Nephron progenitor cell (in vitro differentiated cells): ENCODE data around the gene PDE8A.

Source experiments
- DNase-seq: peaks from one replicate; pipeline ENCODE4 v3.0.0; 2021
- H3K27ac Mint-ChIP-seq: 2 replicates; pipeline ENCODE4 v1.8.0; 2021; ENCODE audit warnings: mild to moderate bottlenecking, moderate library complexity, mixed read lengths
- H3K27me3 Mint-ChIP-seq: 2 replicates; pipeline ENCODE4 v1.8.0; 2021; ENCODE audit warnings: mild to moderate bottlenecking, low read depth, mixed read lengths; ENCODE audit not compliant: poor library complexity
- H3K36me3 Mint-ChIP-seq: 2 replicates; pipeline ENCODE4 v1.8.0; 2021; ENCODE audit warnings: low read depth, mixed read lengths
- H3K4me1 Mint-ChIP-seq: 2 replicates; pipeline ENCODE4 v1.8.0; 2021; ENCODE audit warnings: mixed read lengths
- H3K4me3 Mint-ChIP-seq: 2 replicates; pipeline ENCODE4 v1.8.0; 2021; ENCODE audit warnings: mild to moderate bottlenecking, moderate library complexity, mixed read lengths
- H3K9me3 Mint-ChIP-seq: 2 replicates; pipeline ENCODE4 v1.8.0; 2021; ENCODE audit warnings: mild to moderate bottlenecking, moderate library complexity, mixed read lengths
- CTCF ChIP-seq: fragments of 200-600 bp; sonication (generic); IDR thresholded peaks from 2 replicates; pipeline ENCODE4 v1.5.0; 2021; ENCODE audit warnings: antibody characterized with exemption

PDE8A gene

GRCh38 chr15:85120351-85121113 is 138.9 kb downstream of the PDE8A start:
- TF ChIP-seq CTCF = no peak
- no peaks in the 10 kb centered on the region for H3K9me3 Mint-ChIP-seq
- DNase-seq = no peak
- no peak overlapping the region for H3K27ac Mint-ChIP-seq
- H3K36me3 Mint-ChIP-seq = peaks cover 14% of the 10 kb centered on the region
- no peaks in the 10 kb centered on the region for H3K4me1 Mint-ChIP-seq
- H3K4me3 Mint-ChIP-seq = no peak overlapping the region
- peaks cover 7% of the 10 kb centered on the region for H3K27me3 Mint-ChIP-seq

DNA sequence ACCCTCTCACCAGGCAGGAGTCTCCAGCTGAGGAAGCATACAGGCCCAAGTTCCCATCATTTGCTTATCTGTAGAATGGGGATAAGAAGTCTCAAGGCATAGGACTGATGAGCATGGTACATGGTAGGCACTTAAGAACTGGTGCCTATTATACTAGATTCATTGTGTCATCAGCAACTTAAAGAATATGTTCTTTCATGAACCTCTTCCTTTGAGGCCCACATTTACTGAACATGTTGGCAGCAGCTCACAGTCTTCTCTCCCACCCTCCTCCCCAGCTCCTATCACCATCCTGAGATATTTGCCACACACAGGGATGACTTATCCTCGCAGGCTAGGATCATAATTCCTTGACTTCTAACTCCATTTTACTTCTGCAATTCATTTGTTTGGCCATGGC is 142.5 kb downstream of the PDE8A start:
- TF ChIP-seq CTCF = no peak
- Mint-ChIP-seq H3K4me3 (no peak overlapping the region), H3K36me3 (peaks cover 24% of the 10 kb centered on the region), H3K4me1 (no peaks in the 10 kb centered on the region), H3K9me3 (no peaks in the 10 kb centered on the region), H3K27ac (no peak overlapping the region), H3K27me3 (no peaks in the 10 kb centered on the region)
- DNase-seq = no peak

DNA sequence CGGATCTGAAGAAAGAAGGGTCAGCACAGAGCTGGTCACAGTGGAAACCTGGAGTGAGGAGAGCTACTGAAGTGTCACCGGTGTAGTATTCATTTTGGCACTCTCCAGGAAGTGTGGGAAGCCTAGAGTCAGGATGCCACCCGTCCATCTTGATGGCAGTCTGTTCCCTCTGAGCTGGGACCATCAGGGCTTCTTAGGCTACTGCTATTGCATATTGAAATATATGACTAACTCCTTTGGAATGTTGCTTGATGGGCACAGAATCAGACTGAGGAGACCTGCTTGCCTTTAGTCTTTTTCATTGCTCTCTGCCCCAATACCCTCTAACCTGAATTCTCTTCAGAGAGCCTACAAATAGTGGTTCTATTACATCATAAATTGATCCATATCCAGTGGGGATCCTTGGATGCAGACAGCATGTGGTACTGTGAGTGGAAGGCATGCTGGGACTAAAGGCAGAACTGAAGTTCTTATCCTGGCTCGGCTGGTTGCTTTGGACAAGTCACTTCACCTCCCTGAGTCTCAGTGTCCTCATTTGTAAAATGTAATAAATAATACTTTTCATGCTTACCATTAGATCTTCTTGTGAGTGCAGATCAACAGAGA is 143.5 kb downstream of the PDE8A start:
- Mint-ChIP-seq H3K4me1 (no peaks in the 10 kb centered on the region), H3K36me3 (peaks cover 33% of the 10 kb centered on the region), H3K27ac (no peak overlapping the region), H3K9me3 (peaks cover 4% of the 10 kb centered on the region), H3K4me3 (no peak overlapping the region), H3K27me3 (no peaks in the 10 kb centered on the region)
- no peak for TF ChIP-seq CTCF
- DNase-seq = no peak

DNA sequence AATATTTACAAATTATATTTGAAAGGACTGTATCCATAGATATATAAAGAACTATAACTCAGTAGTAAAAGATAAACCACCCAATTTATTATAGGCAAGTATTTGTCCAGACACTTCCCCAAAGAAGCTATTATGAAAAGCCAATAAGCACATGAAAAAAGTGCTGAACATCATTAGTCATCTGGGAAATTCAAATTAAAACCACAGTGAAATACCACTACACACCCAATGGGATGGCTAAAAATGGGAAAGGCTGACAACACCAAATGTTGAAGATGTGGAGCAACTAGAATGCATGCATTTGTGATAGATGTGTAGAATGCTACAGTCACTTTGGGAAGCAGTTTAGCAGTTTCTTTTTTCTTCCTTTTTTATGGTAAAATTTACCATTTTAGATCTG is 147.0 kb downstream of the PDE8A start:
- H3K4me3 Mint-ChIP-seq = no peak overlapping the region
- DNase-seq = no peak
- no peaks in the 10 kb centered on the region for H3K27me3 Mint-ChIP-seq
- no peak overlapping the region for H3K27ac Mint-ChIP-seq
- peaks cover 23% of the 10 kb centered on the region for H3K9me3 Mint-ChIP-seq
- peaks cover 47% of the 10 kb centered on the region for H3K36me3 Mint-ChIP-seq
- no peak for TF ChIP-seq CTCF
- H3K4me1 Mint-ChIP-seq = no peaks in the 10 kb centered on the region

DNA sequence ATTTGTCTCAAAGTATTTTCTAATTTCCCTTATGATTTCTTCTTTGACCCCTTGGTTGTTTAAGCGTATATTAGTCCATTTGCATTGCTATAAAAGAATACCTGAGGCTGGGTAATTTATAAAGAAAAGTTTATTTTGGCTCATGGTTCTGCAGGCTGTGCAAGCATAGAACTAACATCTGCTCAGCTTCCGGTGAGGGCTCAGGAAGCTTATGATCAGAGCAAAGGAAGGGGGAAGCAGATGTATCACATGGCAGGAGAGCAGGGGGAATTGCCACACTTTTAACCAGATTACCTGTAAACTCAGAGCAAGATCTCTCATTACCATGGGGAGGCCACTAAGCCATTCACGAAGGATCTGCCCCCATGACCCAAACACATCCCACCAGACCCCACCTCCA is 148.2 kb downstream of the PDE8A start:
- Mint-ChIP-seq H3K4me1 (no peaks in the 10 kb centered on the region), H3K9me3 (peaks cover 23% of the 10 kb centered on the region), H3K4me3 (no peak overlapping the region), H3K27ac (no peak overlapping the region), H3K36me3 (peaks cover 47% of the 10 kb centered on the region), H3K27me3 (peaks cover 3% of the 10 kb centered on the region)
- TF ChIP-seq CTCF = no peak
- DNase-seq = no peak

DNA sequence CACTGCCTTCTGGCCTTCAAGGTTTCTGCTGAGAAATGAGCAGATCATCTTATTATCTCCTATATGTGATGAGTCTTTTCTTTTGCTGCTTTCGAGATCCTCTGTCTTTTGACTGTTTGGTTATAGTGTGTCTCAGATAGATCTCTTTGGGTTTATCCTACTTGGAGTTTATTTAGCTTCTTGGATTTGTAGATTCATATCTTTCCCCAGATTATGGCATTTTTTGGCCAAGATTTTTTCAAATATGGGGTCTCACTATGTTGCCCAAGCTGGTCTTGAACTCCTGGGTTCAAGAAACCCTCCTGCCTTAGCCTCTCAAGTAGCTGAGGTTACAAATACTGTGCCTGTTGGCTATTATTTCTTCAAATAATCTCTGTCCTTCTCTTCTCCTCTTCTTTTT is 150.3 kb downstream of the PDE8A start:
- H3K4me3 Mint-ChIP-seq = no peak overlapping the region
- peaks cover 23% of the 10 kb centered on the region for H3K9me3 Mint-ChIP-seq
- no peak for DNase-seq
- H3K27me3 Mint-ChIP-seq = peaks cover 4% of the 10 kb centered on the region
- no peak overlapping the region for H3K27ac Mint-ChIP-seq
- no peak for TF ChIP-seq CTCF
- peaks cover 5% of the 10 kb centered on the region for H3K4me1 Mint-ChIP-seq
- peaks cover 47% of the 10 kb centered on the region for H3K36me3 Mint-ChIP-seq
